A549 (cell line): Measurements from ENCODE around the gene SLC22A17. TPM values are rescaled to one million over a fixed set of nuclear protein-coding genes. Genes with fewer than 3 reads are reported as not detected.

Source experiments
- ATAC-seq, 2 experiments: fragments of 200-7000 bp in 1 of 2; fragments of >200 bp in 1 of 2; cut with Nextera tagmentation in 1 of 2; cut with Tn5 transposase in 1 of 2; 3 replicates each; pipeline versions ENCODE4 v1.8.0 to v1.9.1; 2018 to 2020; ENCODE audit warnings: mild to moderate bottlenecking in 1 of 2, moderate library complexity in 1 of 2
- CTCF ChIA-PET: fragments of 300-600 bp; sonication (Branson Sonifier 250); formaldehyde crosslinking; extraction: SDS; loops from one replicate; lab custom pipeline; 2021; ENCODE audit warnings: antibody characterized with exemption, inconsistent platforms; lab: Yijun Ruan, JAX
- POLR2A ChIA-PET: fragments of 350-600 bp; formaldehyde crosslinking; extraction: SDS; loops from one replicate; lab custom pipeline; 2021; ENCODE audit warnings: antibody characterized with exemption, inconsistent platforms; lab: Yijun Ruan, JAX
- DNase-seq, 2 experiments: peaks; one replicate each; pipeline versions ENCODE4 v3.0.0 to v3.0.0-alpha.2; 2011 to 2016; ENCODE audit warnings: low read depth in 1 of 2, low spot score in 1 of 2
- FAIRE-seq: peaks from 2 replicates; lab custom pipeline; 2011; peaks lifted over from hg19 to GRCh38; lab: Jason Lieb, UNC
- H3K27ac ChIP-seq, 2 experiments: fragments of >200 bp; sonication (Bioruptor Twin); formaldehyde crosslinking; 3 replicates each; pipeline ENCODE4 v1.5.1; 2016 to 2017
- H3K4me1 ChIP-seq: fragments of >200 bp; sonication (Bioruptor Twin); formaldehyde crosslinking; 3 replicates; pipeline ENCODE4 v1.6.1; 2016
- H3K4me2 ChIP-seq: fragments of >200 bp; sonication (Bioruptor Twin); formaldehyde crosslinking; 3 replicates; pipeline ENCODE4 v1.6.1; 2016
- H3K4me3 ChIP-seq: fragments of >200 bp; sonication (Bioruptor Twin); formaldehyde crosslinking; 3 replicates; pipeline ENCODE4 v1.5.1; 2016
- H3K9me3 ChIP-seq: fragments of >200 bp; sonication (Bioruptor Twin); formaldehyde crosslinking; 3 replicates; pipeline ENCODE4 v1.6.1; 2016
- BHLHE40 ChIP-seq: IDR thresholded peaks from 2 replicates; pipeline ENCODE4 v1.6.1; 2012; ENCODE audit warnings: low read depth, low read length, inconsistent platforms
- CBX8 ChIP-seq: fragments of 200-600 bp; sonication (generic); IDR thresholded peaks from 2 replicates; pipeline ENCODE4 v1.6.1; 2016
- CEBPB ChIP-seq, 2 experiments: fragments of >200 bp in 1 of 2; sonication (Bioruptor Twin) in 1 of 2; formaldehyde crosslinking in 1 of 2; IDR thresholded peaks; 2 replicates each; pipeline ENCODE4 v1.6.1; 2012 to 2016
- CHD4 ChIP-seq: fragments of 200-600 bp; sonication (generic); IDR thresholded peaks from 2 replicates; pipeline ENCODE4 v1.6.1; 2016; ENCODE audit warnings: antibody characterized with exemption, mild to moderate bottlenecking, borderline replicate concordance
- FOSB ChIP-seq: fragments of 250-450 bp; sonication (Bioruptor Pico); IDR thresholded peaks from 2 replicates; pipeline ENCODE4 v1.5.0; 2020; ENCODE audit warnings: mild to moderate bottlenecking, moderate library complexity
- JUNB ChIP-seq: fragments of >200 bp; sonication (Bioruptor Twin); formaldehyde crosslinking; IDR thresholded peaks from 2 replicates; pipeline ENCODE4 v1.6.1; 2016
- KDM1A ChIP-seq: fragments of 200-600 bp; sonication (generic); IDR thresholded peaks from 2 replicates; pipeline ENCODE4 v1.6.1; 2016; ENCODE audit warnings: low read depth, mild to moderate bottlenecking
- RARB ChIP-seq: fragments of 250-450 bp; sonication (Bioruptor Pico); IDR thresholded peaks from 2 replicates; pipeline ENCODE4 v1.8.0; 2021; ENCODE audit warnings: mild to moderate bottlenecking, moderate library complexity
- TFCP2L1 ChIP-seq: fragments of 250-450 bp; sonication (Bioruptor Pico); IDR thresholded peaks from 2 replicates; pipeline ENCODE4 v1.5.0; 2021; ENCODE audit warnings: mild to moderate bottlenecking
- TP53 ChIP-seq: fragments of 250-450 bp; sonication (Bioruptor Pico); IDR thresholded peaks from 2 replicates; pipeline ENCODE4 v1.5.0; 2021; ENCODE audit warnings: mild to moderate bottlenecking, moderate library complexity
- WGBS: methylation state at CpG from one replicate; pipeline ENCODE4 v1.1.6; 2017; ENCODE audit errors: missing lambda C conversion rate; 5-methylcytosine and 5-hydroxymethylcytosine counted together
- polyA plus RNA-seq, 4 experiments: library from polyadenylated mRNA; depleted of rRNA in 3 of 4; stranded (reverse); fragments of >200 nt; fragmentation: RNase III in 1 of 4; extraction: RNeasy Plus Mini Kit Qiagen cat#74134 plus additional on column Dnase treatment in 1 of 4; gene quantifications; 2 replicates in 3 of 4; 3 replicates in 1 of 4; pipeline ENCODE4 v1.2.3, GENCODE V29; 2011 to 2017
- TF ChIP-seq, protein P1 (sequence below): fragments of >200 bp; sonication (Bioruptor Twin); formaldehyde crosslinking; IDR thresholded peaks from 2 replicates; pipeline ENCODE4 v1.6.1; 2016
- TF ChIP-seq, protein P2 (sequence below): fragments of 200-600 bp; sonication (generic); IDR thresholded peaks from 2 replicates; pipeline ENCODE4 v1.6.1; 2016; ENCODE audit warnings: antibody characterized with exemption, mild to moderate bottlenecking, moderate library complexity
- TF ChIP-seq, protein P3 (sequence below): fragments of 250-450 bp; sonication (Bioruptor Pico); IDR thresholded peaks from 2 replicates; pipeline ENCODE4 v1.5.0; 2021; ENCODE audit warnings: mild to moderate bottlenecking, moderate library complexity, borderline replicate concordance
- TF ChIP-seq, protein P4 (sequence below): fragments of 150-350 bp; IDR thresholded peaks from 2 replicates; pipeline ENCODE4 v1.6.1; 2014; ENCODE audit warnings: low read depth, mild to moderate bottlenecking, low read length
- TF ChIP-seq, protein P5 (sequence below): fragments of 450-650 bp; IDR thresholded peaks from 2 replicates; pipeline ENCODE4 v1.6.1; 2014; ENCODE audit warnings: antibody characterized with exemption

Gene SLC22A17
- polyA plus RNA-seq, 2 of the 4 experiments (the other 2 are of a cell fraction): 3.5 to 8.4 TPM

DNA sequence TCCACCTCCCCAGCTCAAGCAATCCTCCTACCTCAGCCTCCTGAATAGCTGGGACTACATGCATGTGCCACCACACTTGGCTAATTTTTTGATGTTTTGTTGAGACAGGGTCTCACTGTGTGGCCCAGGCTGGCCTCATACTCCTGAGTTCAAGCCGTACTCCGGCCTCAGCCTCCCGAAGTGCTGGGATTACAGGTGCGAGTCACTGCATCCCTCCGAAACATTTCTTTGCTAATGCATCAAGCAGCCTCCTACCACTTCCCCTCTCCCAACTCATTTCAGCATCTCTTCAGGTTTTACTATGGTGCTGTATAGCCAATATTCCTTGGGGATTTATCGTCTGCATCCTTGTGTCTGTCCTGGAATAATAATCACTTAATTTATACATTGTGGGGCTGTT, 2.3 kb upstream of the SLC22A17 start:
- POLR2A ChIA-PET: no interaction called here
- 0 out of 3 replicates have a peak, but pooled peaks cover 3% of the 10 kb centered on the region for H3K4me1 ChIP-seq
- no peak overlapping the region for H3K4me2 ChIP-seq
- no peak for ATAC-seq
- H3K27ac ChIP-seq: no peak overlapping the region
- TF ChIP-seq, protein P1, sequence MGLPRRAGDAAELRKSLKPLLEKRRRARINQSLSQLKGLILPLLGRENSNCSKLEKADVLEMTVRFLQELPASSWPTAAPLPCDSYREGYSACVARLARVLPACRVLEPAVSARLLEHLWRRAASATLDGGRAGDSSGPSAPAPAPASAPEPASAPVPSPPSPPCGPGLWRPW: no peak
- TF ChIP-seq, protein P2, sequence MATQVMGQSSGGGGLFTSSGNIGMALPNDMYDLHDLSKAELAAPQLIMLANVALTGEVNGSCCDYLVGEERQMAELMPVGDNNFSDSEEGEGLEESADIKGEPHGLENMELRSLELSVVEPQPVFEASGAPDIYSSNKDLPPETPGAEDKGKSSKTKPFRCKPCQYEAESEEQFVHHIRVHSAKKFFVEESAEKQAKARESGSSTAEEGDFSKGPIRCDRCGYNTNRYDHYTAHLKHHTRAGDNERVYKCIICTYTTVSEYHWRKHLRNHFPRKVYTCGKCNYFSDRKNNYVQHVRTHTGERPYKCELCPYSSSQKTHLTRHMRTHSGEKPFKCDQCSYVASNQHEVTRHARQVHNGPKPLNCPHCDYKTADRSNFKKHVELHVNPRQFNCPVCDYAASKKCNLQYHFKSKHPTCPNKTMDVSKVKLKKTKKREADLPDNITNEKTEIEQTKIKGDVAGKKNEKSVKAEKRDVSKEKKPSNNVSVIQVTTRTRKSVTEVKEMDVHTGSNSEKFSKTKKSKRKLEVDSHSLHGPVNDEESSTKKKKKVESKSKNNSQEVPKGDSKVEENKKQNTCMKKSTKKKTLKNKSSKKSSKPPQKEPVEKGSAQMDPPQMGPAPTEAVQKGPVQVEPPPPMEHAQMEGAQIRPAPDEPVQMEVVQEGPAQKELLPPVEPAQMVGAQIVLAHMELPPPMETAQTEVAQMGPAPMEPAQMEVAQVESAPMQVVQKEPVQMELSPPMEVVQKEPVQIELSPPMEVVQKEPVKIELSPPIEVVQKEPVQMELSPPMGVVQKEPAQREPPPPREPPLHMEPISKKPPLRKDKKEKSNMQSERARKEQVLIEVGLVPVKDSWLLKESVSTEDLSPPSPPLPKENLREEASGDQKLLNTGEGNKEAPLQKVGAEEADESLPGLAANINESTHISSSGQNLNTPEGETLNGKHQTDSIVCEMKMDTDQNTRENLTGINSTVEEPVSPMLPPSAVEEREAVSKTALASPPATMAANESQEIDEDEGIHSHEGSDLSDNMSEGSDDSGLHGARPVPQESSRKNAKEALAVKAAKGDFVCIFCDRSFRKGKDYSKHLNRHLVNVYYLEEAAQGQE: no peak
- TF ChIP-seq CHD4: no peak
- FAIRE-seq: no peak
- 60% methylated on average over 6 of the region's 6 CpGs for WGBS
- DNase-seq: no peak
- no peak overlapping the region for H3K4me3 ChIP-seq
- H3K9me3 ChIP-seq: no peaks in the 10 kb centered on the region
- CTCF ChIA-PET: interaction anchor here (1.3 to 3.2 kb wide), 2 partner anchors 25 to 90 kb away, joined by 4 to 24 read pairs; no protein-coding TSS in a partner anchor

DNA sequence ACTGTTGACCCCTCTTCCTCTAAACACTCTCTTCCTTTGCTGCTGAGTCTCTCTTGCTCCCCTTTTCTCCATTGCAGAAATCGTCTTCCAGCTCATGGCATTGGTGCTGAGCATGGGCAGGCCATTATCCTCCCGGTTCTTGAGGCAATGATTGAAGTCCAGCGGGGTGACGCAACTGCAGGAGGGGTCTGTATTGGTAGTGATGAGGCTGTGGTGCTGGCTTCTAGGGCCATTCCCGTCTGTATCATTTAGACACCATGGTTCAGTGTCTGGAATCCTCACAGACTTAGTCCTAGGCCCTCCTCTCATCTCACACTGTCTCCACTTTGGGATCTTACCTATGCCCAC, 720 bp upstream of the SLC22A17 start:
- WGBS: 71% methylated on average over 5 of the region's 5 CpGs
- CTCF ChIA-PET: interaction anchor here (0.6 to 3.2 kb wide), 10 partner anchors 9 to 106 kb away, joined by 3 to 24 read pairs (median 5); no protein-coding TSS in a partner anchor

More for the DNA sequence above, 720 bp upstream of the SLC22A17 start:
- POLR2A ChIA-PET: no interaction called here
- Histone ChIP-seq H3K27ac (no peak overlapping the region), H3K9me3 (no peaks in the 10 kb centered on the region), H3K4me2 (peak overlapping the region; percentile 83), H3K4me1 (0 out of 3 replicates have a peak, but pooled peaks cover 3% of the 10 kb centered on the region), H3K4me3 (peak overlapping the region; percentile 52; the same call in 2 of the 3 replicates)
- FAIRE-seq: no peak
- no peak for ATAC-seq
- TF ChIP-seq, protein P3, sequence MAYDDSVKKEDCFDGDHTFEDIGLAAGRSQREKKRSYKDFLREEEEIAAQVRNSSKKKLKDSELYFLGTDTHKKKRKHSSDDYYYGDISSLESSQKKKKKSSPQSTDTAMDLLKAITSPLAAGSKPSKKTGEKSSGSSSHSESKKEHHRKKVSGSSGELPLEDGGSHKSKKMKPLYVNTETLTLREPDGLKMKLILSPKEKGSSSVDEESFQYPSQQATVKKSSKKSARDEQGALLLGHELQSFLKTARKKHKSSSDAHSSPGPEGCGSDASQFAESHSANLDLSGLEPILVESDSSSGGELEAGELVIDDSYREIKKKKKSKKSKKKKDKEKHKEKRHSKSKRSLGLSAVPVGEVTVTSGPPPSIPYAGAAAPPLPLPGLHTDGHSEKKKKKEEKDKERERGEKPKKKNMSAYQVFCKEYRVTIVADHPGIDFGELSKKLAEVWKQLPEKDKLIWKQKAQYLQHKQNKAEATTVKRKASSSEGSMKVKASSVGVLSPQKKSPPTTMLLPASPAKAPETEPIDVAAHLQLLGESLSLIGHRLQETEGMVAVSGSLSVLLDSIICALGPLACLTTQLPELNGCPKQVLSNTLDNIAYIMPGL: no peak
- TF ChIP-seq KDM1A (no peak), JUNB (no peak), CEBPB (IDR thresholded peaks at IDR 0.05) (no peak), RARB (CRISPR knock-in tag) (no peak), TFCP2L1 (CRISPR knock-in tag) (no peak), FOSB (no peak), TP53 (CRISPR knock-in tag) (no peak), CBX8 (no peak), BHLHE40 (no peak)
- TF ChIP-seq, protein P4, sequence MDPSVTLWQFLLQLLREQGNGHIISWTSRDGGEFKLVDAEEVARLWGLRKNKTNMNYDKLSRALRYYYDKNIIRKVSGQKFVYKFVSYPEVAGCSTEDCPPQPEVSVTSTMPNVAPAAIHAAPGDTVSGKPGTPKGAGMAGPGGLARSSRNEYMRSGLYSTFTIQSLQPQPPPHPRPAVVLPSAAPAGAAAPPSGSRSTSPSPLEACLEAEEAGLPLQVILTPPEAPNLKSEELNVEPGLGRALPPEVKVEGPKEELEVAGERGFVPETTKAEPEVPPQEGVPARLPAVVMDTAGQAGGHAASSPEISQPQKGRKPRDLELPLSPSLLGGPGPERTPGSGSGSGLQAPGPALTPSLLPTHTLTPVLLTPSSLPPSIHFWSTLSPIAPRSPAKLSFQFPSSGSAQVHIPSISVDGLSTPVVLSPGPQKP: no peak
- TF ChIP-seq, protein P5, sequence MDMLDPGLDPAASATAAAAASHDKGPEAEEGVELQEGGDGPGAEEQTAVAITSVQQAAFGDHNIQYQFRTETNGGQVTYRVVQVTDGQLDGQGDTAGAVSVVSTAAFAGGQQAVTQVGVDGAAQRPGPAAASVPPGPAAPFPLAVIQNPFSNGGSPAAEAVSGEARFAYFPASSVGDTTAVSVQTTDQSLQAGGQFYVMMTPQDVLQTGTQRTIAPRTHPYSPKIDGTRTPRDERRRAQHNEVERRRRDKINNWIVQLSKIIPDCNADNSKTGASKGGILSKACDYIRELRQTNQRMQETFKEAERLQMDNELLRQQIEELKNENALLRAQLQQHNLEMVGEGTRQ: no peak
- no peak for DNase-seq
